Neutrophil (primary cell): ENCODE results near the gene MLLT3.

Experiments used
- H3K27ac ChIP-seq: fragments of 200-600 bp; sonication (generic); 2 replicates; pipeline ENCODE4 v1.5.1; 2016; ENCODE audit warnings: mild to moderate bottlenecking, moderate library complexity
- H3K27me3 ChIP-seq: fragments of 200-600 bp; sonication (generic); 2 replicates; pipeline ENCODE4 v1.6.0; 2016; ENCODE audit warnings: mild to moderate bottlenecking
- H3K36me3 ChIP-seq: fragments of 200-600 bp; sonication (generic); 2 replicates; pipeline ENCODE4 v1.5.1; 2017
- H3K4me1 ChIP-seq, 2 experiments: fragments of 200-600 bp in 1 of 2; sonication (generic) in 1 of 2; 1 replicate in 1 of 2; 2 replicates in 1 of 2; pipeline versions ENCODE4 v1.5.1 to v1.6.1; 2013 to 2016; ENCODE audit warnings: low read depth in 1 of 2, low read length in 1 of 2, mild to moderate bottlenecking in 1 of 2, moderate library complexity in 1 of 2; ENCODE audit not compliant: control insufficient read depth in 1 of 2, insufficient read depth in 1 of 2
- H3K4me3 ChIP-seq, 2 experiments: fragments of 200-600 bp in 1 of 2; sonication (generic) in 1 of 2; 1 replicate in 1 of 2; 2 replicates in 1 of 2; pipeline ENCODE4 v1.5.1; 2013 to 2016; ENCODE audit warnings: low read depth in 1 of 2, low read length in 1 of 2, mild to moderate bottlenecking in 1 of 2, moderate library complexity in 1 of 2
- H3K9me3 ChIP-seq: fragments of 200-600 bp; sonication (generic); 2 replicates; pipeline ENCODE4 v1.5.1; 2016
- CTCF ChIP-seq: fragments of 200-600 bp; sonication (generic); IDR thresholded peaks from 2 replicates; pipeline ENCODE4 v1.5.1; 2016; ENCODE audit warnings: antibody characterized with exemption

MLLT3 gene

GRCh38 chr9:20479419-20480155, 142.7 kb downstream of the MLLT3 start:
- no peaks in the 10 kb centered on the region for H3K9me3 ChIP-seq
- no peak overlapping the region for H3K27ac ChIP-seq
- H3K4me1 ChIP-seq, result peaks cover 0 to 4% of the 10 kb centered on the region in 2 experiments
- no peaks in the 10 kb centered on the region for H3K36me3 ChIP-seq
- H3K27me3 ChIP-seq, result no peaks in the 10 kb centered on the region
- no peak overlapping the region for H3K4me3 ChIP-seq
- no peak for TF ChIP-seq CTCF

GRCh38 chr9:20478786-20479185, 143.5 kb downstream of the MLLT3 start:
- Histone ChIP-seq H3K4me3 (no peak overlapping the region), H3K27me3 (no peaks in the 10 kb centered on the region), H3K36me3 (no peaks in the 10 kb centered on the region), H3K4me1 (peaks cover 0 to 4% of the 10 kb centered on the region in 2 experiments), H3K9me3 (no peaks in the 10 kb centered on the region), H3K27ac (no peak overlapping the region)
- TF ChIP-seq CTCF, result no peak

GRCh38 chr9:20477940-20478620, 144.2 kb downstream of the MLLT3 start:
- Histone ChIP-seq H3K4me3 (no peak overlapping the region), H3K36me3 (no peaks in the 10 kb centered on the region), H3K4me1 (peaks cover 0 to 4% of the 10 kb centered on the region in 2 experiments), H3K27me3 (no peaks in the 10 kb centered on the region), H3K27ac (no peak overlapping the region), H3K9me3 (no peaks in the 10 kb centered on the region)
- TF ChIP-seq CTCF, result no peak

- Histone ChIP-seq H3K27ac (no peak overlapping the region), H3K4me1 (peaks cover 0 to 4% of the 10 kb centered on the region in 2 experiments), H3K9me3 (no peaks in the 10 kb centered on the region), H3K4me3 (no peak overlapping the region), H3K36me3 (no peaks in the 10 kb centered on the region), H3K27me3 (no peaks in the 10 kb centered on the region)
- no peak for TF ChIP-seq CTCF
Observed at GRCh38 chr9:20476912-20477521, 145.3 kb downstream of the MLLT3 start.

GRCh38 chr9:20474496-20474895, 147.8 kb downstream of the MLLT3 start:
- Histone ChIP-seq H3K4me3 (no peak overlapping the region), H3K9me3 (no peaks in the 10 kb centered on the region), H3K27ac (no peak overlapping the region), H3K27me3 (no peaks in the 10 kb centered on the region), H3K4me1 (no peaks in the 10 kb centered on the region), H3K36me3 (no peaks in the 10 kb centered on the region)
- no peak for TF ChIP-seq CTCF
